Ishikawa (cell line): ENCODE results near the gene STAT5A.

Source experiments
- CREB1 ChIP-seq: IDR thresholded peaks from 2 replicates; pipeline ENCODE4 v1.6.1; 2012; ENCODE audit warnings: low read depth
- EGR1 ChIP-seq: IDR thresholded peaks from 2 replicates; pipeline ENCODE4 v1.6.1; 2012
- MAX ChIP-seq: IDR thresholded peaks from 2 replicates; pipeline ENCODE4 v1.6.1; 2012
- NFIC ChIP-seq: IDR thresholded peaks from 2 replicates; pipeline ENCODE4 v1.6.1; 2012
- RAD21 ChIP-seq: IDR thresholded peaks from 2 replicates; pipeline ENCODE4 v1.6.1; 2012; ENCODE audit warnings: low read depth
- REST ChIP-seq: IDR thresholded peaks from 2 replicates; pipeline ENCODE4 v1.6.1; 2012; ENCODE audit warnings: low read depth, mild to moderate bottlenecking
- TAF1 ChIP-seq: IDR thresholded peaks from 2 replicates; pipeline ENCODE4 v1.6.1; 2012; ENCODE audit warnings: low read depth, mild to moderate bottlenecking
- TCF12 ChIP-seq: IDR thresholded peaks from 2 replicates; pipeline ENCODE4 v1.6.1; 2012; ENCODE audit warnings: low read depth
- TEAD4 ChIP-seq: IDR thresholded peaks from 2 replicates; pipeline ENCODE4 v1.6.1; 2012
- USF1 ChIP-seq: IDR thresholded peaks from 2 replicates; pipeline ENCODE4 v1.6.1; 2012
- YY1 ChIP-seq: IDR thresholded peaks from 2 replicates; pipeline ENCODE4 v1.6.1; 2012; ENCODE audit warnings: low read depth
- ZBTB7A ChIP-seq: IDR thresholded peaks from 2 replicates; pipeline ENCODE4 v1.6.1; 2012; ENCODE audit warnings: low read depth

The STAT5A gene

GRCh38 chr17:42354956-42355843 is 66.9 kb downstream of the STAT5A start:
- TF ChIP-seq YY1 (no peak), TAF1 (no peak), USF1 (no peak), RAD21 (no peak), EGR1 (no peak), TEAD4 (no peak)

GRCh38 chr17:42358434-42358833 is 70.1 kb downstream of the STAT5A start:
- TF ChIP-seq REST: no peak

GRCh38 chr17:42359133-42359532 is 70.8 kb downstream of the STAT5A start:
- TF ChIP-seq ZBTB7A (no peak), TCF12 (no peak), USF1 (no peak), CREB1 (no peak), EGR1 (no peak), MAX (no peak)

GRCh38 chr17:42360388-42360787 is 72.1 kb downstream of the STAT5A start:
- peak; percentile 54 for TF ChIP-seq NFIC
